ENCODE results near the gene CASKIN1.

DNA sequence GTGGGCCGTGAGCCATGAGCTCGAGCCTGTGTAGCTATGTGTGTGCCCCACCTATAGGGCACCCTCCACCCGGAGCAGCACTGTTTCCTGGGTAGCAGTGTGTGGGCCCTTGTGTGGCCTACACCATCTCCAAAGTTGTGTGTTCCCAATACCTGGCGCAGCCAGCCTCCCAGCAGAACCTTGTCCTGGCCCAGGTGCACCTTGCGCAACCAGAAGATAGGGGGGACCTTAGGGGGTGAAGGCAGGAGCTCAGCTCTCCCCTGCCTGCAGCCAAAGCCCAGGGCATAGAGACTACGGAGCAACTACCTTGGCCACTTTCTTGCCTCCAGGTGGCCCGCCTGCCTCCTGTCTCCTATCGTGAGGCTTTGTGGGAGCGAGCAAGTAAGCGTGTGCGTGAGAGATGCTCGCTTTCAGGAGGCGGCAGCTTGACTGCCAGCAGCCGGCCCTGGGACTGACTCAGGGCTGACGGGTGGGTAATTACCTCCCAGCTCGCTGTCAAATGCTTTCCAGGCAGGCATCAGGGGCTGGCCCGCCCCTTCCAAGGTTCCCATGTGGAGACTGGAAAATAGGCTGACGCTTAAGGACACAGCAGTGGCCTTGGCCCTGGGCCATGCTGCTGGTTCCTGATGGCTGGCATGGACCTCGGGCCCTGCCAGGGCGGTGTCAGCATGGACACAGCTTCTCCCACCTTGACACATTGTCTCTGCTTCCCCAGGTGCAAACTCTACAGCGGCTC is 21.8 kb downstream of the CASKIN1 start:
- TF ChIP-seq, protein P1, sequence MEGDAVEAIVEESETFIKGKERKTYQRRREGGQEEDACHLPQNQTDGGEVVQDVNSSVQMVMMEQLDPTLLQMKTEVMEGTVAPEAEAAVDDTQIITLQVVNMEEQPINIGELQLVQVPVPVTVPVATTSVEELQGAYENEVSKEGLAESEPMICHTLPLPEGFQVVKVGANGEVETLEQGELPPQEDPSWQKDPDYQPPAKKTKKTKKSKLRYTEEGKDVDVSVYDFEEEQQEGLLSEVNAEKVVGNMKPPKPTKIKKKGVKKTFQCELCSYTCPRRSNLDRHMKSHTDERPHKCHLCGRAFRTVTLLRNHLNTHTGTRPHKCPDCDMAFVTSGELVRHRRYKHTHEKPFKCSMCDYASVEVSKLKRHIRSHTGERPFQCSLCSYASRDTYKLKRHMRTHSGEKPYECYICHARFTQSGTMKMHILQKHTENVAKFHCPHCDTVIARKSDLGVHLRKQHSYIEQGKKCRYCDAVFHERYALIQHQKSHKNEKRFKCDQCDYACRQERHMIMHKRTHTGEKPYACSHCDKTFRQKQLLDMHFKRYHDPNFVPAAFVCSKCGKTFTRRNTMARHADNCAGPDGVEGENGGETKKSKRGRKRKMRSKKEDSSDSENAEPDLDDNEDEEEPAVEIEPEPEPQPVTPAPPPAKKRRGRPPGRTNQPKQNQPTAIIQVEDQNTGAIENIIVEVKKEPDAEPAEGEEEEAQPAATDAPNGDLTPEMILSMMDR (IDR thresholded peaks at IDR 0.05) = no peak
- no peak for TF ChIP-seq EP300 (IDR thresholded peaks at IDR 0.05)
- TF ChIP-seq POLR2AphosphoS5 (IDR thresholded peaks at IDR 0.05) = no peak
- no peak for TF ChIP-seq POLR2A (IDR thresholded peaks at IDR 0.05)

Measured in stomach (tissue), 4 donors.